GM19452 (cell line): ENCODE measurements around the gene MPPED1.

Experiments
- ATAC-seq: cut with Tn5 transposase; IDR thresholded peaks from one replicate; pipeline ENCODE4 v1.9.1; 2021; ENCODE audit not compliant: unreplicated experiment

The MPPED1 gene

DNA sequence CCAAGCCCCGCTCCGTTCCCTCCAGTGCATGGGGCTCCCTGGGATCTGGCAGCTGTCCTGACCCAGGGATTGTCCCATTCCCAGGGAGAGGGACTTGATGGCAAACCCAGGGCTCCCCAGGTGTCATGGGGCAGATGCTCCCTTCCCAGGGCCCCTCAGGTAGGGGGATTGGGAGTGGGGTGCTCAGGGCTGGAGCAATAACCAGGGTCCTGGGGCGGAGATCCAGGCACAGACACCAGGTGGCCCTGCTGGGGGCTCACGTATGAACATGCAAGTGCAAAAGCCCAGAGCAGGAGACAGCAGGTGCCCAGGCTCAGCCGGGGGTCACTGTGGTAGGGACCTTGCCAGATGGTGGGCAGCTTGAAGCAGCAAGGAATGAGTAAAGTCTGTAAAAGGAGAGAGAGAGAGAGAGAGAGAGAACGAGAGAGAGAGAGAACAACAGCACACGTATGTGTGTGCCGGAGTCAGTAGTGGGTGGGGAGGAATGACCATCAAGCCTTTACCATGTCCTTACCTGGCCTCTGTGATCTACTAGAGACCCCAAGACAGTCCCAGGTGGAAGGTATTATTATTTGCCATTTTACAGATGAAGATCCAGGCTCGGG lies 19.3 kb upstream of the MPPED1 start:
- ATAC-seq = no peak

DNA sequence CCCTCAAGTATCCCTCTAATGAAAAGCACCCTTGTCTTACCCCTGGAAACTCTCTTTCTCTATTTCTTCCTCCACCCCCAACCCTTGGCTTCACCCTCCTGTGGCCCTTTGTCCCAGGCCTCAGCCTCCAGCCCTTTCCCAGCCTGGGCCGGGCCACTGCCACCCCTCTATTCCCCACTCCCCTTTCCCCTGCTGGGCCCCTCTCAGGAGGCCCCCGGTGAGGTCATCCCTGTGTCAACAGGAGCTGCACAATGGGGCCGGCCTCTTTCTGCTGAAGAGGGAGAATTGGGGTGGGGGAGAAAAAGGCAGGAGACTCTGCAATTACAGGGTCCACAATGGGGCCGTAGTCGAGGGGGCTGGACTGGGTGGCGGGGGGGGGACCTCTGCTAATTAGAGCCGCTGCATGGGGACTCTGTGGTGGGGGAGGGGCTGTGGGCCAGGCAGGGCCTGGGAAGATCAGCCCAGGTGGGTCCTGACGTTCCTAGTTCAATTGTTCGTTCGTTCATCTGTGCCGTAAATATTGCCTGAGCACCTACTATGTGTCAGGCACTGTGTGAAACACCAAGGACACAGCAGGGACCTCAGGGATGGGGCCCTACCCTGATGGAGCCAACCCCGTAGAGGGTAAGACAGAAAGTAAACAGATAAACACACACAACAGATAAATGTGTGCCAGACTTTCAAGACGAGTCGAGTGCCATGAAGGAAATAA lies 18.5 kb upstream of the MPPED1 start:
- ATAC-seq = no peak

DNA sequence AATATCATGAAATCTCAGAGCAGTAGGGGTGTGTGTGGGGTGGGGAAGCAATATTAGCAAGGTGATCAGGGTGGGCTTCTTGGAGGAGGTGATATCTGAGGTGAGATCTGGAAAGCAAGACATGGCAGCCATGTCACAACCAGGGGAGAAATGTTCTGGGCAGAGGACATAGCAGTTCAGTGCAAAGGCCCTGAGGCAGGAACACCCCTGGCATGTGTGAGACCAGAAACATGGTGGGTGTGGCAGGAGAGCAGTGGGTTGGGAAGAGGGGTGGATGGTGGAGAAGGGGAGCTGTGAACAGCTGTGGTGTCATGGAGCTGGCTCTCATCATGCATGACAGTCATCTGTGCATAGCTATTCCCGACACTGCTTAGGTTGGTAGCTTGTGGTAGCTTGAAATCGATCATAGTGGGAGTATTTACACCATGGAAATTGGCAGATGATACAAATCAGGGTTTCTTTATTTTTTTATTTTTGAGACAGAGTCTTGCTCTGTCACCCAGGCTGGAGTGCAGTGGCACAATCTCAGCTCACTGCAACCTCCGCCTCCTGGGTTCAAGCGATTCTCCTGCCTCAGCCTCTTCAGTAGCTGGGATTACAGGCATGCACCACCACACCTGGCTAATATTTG lies 17.9 kb upstream of the MPPED1 start:
- no peak for ATAC-seq

DNA sequence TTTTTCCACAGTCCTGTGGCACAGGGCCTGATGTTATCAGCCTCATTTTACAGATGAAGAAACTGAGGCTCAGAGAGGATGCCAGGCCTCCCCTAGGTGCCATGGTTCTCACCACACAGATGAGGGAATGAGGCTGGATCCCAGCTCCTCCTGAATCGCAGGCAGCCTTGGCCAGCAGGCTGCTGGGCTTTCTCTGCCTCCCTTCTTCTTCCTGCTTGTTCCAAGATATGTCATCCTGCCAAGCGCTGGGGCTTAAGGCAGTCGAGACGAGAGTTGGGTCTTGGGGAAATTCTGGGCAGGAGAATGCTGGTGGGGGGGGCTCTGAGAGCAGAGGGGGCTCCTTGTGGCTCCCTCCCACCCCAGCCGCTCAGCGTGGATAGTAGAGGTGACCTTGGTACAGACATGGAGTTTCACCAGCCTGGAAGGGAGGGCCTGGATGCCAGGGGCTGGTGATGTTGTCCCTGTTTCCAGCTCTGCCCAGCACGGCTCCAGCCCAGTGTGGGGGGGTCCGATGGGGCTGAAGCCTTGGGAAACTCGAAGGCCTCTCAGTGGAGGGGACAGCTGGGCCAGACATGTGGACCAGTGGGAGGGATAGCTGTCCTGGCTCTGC lies 16.6 kb upstream of the MPPED1 start:
- ATAC-seq = no peak

DNA sequence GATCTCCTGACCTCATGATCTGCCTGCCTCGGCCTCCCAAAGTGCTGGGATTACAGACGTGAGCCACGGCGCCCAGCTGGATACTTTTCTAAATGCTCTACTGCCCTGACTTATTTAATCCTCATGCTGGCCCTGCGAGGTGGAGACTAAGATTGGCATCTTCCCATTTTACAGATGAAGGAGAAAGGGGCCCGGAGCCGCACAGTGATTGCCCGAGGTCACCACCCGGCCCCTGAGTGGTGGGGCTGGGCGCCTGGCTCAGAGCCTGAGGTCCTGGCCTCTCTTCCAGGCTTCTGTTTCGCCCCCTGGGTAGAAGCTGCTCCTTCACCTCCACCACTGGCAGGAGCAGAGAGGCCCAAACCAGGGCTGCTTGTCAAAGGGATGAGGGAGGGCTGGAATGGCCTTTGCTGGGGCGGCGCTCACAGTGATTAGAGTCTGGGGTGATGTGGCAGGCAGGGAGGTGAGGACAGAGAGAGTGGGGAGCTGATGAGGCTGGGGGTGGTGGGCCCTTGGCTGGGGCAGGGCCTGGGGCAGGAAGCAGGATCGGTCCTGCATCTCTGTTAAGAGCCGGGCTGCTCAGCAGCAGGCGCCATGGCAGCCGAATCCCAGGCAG lies 15.4 kb upstream of the MPPED1 start:
- ATAC-seq = no peak

DNA sequence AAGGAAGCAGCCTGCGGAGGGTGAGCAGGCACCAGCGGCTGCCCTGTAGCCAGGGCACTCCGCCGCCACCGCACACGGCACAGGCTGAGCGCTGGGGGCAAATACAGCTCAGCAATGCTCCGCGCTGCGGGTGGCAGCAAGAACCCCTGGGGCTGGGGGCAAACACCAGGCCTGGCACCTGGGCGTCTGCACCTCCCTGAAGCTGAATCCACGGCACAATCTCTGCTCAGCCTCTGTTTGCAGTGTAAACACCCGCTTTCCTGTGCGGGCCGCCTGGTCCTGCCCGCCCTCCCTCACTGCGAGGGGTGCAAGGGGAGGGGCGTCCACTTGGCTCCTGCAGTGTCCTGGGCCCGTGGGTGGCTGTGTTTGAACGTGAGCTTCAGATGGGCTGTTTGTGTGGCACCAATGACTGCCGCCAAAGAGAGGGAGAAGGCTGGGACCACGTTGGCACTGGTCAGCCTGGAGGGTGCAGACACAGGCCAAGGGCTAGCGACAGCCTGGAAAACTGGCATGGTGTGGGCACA lies 14.8 kb upstream of the MPPED1 start:
- no peak for ATAC-seq

DNA sequence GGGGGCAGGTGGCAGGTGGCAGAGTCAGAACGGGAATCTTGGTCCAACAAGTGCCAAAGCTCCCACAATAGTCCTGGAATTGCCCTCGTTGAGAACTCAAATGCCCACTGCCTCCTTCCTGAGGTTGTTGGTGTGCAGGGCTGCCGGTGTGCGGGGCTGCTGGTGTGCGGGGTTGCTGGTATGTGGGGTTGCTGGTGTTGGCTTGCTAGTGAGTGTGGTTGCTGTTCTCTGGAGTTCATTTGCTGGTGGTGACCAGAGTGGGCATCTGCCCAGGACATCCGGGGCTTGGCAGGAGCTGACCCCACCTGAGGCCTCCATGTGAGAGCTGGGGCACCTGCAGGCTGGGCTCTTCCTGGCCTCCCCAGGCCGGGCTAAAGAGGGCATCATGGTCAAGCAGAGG lies 14.0 kb upstream of the MPPED1 start:
- ATAC-seq = no peak

DNA sequence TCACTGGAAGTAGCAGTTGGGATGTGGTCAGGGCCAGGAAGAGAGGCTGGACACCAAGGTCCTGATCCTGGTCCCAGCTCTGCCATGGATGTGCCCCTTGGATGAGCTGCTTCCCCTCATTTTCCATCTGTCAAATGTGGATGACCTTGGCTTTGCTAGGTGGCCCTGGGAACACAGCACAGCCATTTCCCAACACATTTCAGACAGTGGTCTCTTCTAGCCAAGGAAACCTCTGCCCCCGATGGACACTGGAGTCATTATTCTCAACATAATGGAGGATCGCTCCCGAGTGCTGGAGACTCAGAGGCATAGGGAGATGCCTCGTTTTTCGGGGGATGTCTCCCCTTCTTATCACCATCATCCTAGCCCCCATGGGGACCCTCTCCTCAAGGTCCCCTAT lies 13.6 kb upstream of the MPPED1 start:
- no peak for ATAC-seq

DNA sequence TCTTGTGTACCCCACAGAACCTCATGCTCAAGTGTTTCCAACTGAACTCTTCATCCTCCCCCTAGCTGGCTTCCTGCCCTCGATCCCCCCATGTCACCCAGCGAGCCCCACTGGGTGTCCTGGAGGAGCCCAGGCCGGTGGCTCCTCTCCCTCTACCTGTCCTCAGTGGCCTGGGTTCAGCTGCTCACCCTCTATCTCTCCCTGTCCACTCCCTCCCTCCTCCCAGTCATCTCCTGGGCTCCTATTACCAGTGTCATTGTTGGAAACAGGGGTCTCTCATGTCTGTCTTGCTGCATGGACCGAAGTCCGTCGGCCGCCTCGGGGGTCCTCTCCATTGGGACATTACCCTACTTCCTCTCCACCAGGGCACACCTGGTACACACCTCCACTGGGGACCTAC lies 12.9 kb upstream of the MPPED1 start:
- no peak for ATAC-seq

DNA sequence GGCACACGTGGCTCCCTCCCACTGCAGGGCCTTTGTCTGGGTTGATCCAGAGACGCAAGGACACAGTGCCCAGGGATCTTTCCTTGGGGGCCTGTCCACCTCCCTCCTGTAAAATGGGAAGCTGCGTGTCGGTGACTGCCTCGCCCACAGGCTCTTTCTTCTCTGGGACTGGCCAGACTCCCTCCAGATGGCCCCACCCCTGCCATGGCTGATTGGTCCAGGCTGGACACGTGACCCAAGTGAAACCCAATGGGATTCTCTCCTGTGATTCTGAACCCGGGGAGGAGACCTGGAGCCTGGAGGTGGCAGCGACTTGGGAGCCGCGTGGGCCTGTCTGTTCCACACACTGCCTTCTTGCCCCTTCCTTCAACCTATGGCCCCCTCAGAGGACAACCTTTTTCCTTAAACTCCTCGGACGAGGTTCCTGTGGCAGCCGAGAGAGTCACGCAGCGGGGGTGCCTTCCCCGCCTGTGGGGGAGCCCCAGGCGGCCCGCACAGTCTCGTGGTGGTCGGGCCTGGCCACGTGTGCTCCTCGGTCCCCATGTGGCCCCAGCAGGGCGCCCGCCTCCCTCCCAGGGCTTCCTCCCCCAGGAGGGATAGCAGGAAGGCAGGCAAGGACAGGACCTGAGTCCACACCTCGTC lies 12.4 kb upstream of the MPPED1 start:
- ATAC-seq = no peak

DNA sequence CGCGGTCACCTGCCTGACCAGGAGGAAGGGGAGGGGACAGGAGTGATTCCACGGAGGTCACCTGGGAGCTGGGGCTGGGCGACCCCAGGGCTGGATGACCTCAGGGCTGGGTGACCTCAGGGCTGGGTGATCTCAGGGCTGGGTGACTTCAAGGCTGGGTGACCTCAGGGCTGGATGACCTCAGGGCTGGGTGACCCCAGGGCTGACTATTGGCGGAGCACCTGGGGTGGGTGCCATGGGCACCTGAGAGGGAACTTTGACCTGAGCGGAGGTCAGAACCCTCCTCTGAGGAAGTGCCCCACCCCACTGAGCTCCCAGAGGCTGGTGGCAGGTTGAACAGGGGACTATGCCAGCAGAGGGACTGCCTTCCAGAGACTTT lies 11.8 kb upstream of the MPPED1 start:
- no peak for ATAC-seq

DNA sequence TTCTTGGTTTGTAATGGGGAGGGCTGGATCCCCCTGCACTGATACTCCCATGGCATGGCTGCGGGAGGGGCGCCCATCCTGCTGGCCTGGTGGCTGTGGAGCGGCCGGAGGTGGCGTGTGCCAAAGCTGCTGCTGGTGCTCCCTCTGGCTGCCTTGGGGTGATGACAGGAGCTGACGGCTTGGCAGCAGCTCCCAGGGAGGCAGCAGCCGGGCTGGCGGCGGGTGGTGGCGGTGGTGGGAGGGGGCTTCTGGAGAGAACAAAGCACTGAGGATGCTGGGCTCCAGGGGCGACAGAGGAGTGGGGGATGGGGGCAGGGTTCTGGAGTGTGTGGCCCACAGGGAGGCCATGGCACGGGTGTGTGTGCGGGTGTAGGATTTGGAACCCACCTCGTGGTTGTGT lies 11.4 kb upstream of the MPPED1 start:
- no peak for ATAC-seq

DNA sequence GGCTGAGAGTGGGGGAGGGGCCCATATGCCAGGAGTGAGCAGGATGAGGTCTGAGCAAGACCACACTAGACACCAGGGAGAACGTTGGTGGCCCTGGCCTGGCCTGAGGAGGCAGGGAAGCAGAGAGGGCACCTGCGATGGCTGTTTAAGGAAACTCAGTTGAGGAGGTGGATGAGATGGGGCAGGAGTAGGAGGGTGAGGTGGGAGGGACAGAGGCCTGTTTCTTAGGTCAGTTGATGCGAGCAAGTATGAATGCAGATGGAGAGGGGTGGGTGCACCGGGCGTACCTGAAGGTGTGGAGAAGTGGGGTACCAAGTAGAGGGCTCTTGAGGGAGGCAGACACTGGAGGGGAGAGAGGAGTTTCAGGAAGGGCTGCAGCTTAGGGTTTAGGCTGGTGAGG lies 10.6 kb upstream of the MPPED1 start:
- ATAC-seq = no peak

DNA sequence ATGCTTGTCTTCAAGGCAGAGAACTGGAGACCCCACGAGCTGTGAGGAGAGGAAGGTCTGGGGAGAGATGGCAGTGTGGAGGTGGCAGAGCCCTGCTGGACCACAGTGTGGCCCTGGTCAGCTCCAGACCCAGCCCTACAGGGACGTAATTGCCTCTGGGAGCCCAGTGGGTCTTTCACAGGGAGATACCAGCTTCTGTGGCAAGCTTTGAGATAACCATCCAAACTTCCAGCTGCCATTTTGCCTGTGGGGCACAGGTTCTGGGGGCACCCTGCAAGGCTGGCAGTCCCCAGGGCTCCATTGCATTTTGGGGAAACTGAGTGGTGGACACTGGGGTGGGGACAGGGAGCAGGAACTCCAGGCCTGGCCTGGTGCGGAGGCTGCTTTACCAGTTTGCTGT lies 10.2 kb upstream of the MPPED1 start:
- ATAC-seq = no peak

DNA sequence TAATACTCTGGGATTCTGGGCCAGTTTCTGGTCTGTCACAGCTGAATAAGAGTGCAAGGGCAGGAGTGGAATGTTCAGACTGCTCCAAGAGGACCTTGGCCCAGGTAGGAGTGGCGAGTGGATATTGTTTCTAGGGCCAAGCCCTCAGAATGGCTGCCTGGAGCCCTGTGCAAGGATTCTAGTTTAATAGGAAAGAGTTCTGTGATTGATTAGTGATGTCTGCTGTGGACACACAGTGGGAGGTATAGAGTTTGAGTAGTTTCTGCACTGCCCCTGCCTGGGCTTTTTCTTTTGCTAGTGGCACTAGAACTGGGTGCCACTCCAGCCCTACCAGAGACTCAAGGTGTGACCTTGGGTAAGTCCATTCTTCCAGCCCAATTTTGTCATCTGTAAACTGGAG lies 9.7 kb upstream of the MPPED1 start:
- ATAC-seq = no peak

DNA sequence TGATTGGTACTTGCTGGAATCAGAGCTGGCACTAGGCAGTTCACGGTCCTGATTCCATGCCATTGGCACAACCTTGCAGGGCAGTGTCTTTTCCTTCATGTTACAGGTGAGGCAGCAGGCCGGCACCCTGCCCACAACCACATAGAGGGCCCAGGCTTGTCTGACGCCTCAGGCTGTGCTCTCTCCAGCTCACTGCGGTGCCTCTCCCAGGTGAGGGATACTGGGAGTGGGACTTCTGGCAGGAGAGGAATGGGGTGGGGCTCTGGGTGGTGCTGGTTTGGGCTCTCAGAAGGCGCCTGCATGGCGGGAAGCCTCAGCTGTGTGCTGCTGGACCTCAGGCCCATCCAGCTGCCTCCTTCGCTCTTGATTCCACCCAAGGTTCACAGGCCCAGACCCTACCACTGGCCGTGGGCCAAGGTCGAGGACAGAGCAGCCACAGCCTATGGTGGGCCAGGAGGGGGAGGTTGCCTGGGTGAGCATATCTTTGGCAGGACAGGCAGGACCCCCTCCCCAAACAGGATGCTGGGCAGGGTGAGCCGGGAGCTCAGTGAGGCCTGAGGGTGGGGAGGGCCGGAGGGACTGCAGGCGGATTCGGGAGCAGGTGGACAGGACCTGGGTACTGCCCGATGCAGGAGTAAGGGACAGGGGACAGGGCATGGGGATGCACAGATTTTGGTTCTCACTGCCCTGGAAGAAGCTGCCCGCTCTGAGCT lies 7.0 kb upstream of the MPPED1 start:
- no peak for ATAC-seq

DNA sequence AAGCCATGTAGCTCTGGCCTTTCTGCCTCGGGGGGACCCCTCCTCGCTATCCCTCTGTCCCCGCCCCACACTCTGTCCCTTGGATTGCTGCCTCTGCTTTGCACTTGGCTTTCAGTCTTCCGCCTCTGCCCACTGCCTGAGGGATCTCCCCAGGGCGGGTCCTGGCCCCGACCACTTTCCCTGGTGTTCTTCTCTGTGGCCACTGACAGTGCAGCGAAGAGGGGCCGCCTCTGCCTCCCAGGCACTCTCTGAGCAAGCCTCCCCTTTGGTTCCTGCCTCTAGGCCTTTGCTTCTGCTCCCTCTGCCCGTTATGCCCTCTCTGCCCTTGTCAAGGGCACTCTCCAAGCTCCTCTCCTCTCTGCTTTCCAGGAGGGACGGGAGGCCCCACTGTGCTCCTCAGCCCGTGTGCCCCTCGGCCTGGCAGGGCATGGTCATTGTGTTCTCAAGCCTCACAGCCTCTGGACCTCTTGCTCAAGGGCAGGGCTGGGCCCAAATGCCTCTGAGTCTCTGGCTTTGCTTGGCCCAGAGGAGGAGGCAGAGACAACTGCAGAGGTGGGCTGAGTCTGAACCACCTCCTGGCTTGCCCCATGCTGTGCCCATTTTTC lies 5.5 kb upstream of the MPPED1 start:
- no peak for ATAC-seq

DNA sequence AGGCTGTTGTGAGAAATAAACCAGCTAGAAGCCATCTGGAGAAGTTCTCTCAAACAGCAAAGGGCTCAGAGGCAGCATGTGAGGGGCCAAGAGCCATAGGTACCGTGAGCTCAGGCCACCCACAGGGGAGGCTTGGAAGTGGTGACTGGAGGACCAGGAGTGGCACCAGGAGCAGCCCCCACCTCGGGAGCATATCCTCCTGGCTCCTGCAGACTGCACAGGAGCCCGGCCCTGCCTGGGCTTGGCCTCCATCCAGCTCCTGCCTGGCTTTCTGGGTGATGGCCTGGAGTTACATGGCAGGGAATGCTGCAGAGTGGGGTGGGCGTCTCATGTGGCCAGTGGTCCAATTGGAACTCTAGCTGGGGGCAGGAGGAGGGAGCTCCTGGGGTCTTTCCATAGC lies 4.2 kb upstream of the MPPED1 start:
- no peak for ATAC-seq

DNA sequence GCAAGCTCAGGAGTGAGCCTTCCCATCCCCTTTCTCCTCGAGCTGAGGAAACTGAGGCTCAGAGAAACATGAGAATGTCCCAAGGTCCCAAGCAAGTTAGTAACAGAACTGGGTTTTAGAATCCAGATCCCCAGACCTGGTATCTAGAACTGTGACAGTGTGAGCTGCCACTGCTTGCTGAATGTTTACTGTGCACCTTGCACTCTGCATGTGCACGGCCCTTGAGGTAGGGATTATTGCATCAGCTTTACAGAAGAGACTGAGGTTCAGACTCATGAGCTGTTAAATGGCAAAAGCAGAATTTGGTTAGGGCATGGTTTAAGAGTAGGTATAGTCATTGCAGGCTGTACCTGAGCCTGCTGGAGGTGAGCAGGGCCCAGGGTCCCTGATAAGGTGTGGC lies 3.8 kb upstream of the MPPED1 start:
- no peak for ATAC-seq

DNA sequence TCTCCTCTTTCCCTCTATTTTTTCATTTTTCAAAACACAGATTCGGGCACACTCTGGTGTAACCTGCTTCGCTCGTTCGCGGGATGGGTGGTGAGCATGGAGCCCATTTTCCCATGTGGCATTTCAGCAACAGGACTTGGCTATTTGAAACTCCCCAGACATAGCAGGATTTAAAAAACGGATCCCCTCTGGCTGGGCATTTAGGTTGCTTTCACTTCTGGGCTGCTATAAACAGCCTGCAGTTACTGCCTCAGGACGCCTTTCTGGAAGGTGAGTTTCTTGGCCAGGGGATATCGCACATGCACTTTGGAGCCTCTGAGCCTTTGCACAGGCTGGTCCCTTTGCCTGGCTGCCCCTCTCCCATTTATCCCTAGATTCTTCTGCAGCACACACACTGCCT lies 2.8 kb upstream of the MPPED1 start:
- no peak for ATAC-seq
